ENCODE results near the gene ZNF500.

Gene ZNF500

DNA sequence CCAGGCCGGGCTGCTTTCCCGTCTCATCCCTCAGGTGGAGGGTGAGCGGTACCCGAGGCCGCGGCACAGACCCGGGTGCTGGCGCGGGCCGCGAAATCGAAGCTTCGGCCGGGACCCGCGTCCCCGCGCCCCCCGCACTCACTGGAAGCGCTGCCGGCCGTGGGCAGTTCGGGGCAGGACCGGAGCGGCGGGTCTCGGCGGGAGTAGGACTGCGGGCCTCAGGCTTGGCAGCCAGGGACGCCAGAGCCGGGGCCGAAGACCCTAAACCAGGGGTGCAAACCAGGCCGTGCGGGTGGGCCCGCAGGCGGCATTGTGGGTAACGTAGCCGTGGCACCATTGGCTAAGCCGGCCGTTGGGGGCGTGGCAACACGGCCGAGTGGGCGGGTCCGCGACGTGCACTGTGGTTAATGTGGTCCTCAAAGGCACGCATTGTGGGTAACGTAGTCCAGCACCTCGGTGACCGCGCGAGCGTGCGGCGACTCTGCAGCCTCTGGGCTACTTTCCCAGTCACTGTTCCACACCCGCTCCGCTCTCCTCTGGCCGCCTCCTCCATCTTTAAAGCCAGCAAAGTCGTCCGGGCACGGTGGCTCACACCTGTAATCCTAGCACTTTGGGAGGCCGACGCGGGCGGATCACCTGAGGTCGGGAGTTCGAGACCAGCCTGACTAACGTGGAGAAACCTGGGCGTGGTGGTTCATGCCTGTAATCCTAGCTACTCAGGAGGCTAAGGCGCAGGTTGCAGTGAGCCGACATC, at the start of gene ZNF500:
ZNF500 (minus strand) TSS at position 288 of the 754 bp plus-strand sequence. CDS start 1,184 bp downstream, outside the sequence.
- DNase-seq (ENCODE audit: low read depth): peak; percentile 97

DNA sequence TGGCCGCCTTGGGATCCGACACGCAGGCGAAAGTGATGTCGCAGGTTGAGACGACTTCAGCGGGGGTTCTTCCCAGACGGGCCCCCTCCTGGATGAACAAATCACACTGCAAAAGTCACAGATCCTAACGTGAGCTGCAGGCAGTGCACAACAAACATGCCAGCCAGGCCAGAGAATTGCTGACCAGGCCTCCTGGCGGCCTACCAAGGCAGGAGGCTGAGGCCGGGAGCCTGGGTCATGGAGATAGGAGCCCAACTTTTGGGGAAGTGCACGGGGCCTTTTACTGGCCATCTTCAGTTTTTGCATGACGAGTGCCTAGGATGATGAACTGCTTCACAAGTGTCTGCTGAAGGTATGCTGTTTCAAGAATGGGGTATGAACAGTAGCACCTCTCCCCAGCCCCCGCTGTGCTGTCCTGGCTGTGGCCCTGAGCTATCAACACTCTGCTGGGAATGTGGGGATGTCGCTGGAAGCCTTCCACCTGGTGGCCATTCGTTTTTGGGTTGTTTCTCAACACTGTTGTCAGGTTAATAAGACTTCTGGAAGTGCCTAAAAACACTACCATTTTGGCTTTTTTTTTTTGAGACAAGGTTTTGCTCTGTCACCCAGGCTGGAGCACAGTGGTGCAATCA, 47.7 kb upstream of the ZNF500 start:
- DNase-seq (ENCODE audit: low read depth): no peak

- DNase-seq (ENCODE audit: low read depth): no peak
These were observed 47.1 kb upstream of the ZNF500 start for GRCh38 chr16:4814046-4814445.

DNA sequence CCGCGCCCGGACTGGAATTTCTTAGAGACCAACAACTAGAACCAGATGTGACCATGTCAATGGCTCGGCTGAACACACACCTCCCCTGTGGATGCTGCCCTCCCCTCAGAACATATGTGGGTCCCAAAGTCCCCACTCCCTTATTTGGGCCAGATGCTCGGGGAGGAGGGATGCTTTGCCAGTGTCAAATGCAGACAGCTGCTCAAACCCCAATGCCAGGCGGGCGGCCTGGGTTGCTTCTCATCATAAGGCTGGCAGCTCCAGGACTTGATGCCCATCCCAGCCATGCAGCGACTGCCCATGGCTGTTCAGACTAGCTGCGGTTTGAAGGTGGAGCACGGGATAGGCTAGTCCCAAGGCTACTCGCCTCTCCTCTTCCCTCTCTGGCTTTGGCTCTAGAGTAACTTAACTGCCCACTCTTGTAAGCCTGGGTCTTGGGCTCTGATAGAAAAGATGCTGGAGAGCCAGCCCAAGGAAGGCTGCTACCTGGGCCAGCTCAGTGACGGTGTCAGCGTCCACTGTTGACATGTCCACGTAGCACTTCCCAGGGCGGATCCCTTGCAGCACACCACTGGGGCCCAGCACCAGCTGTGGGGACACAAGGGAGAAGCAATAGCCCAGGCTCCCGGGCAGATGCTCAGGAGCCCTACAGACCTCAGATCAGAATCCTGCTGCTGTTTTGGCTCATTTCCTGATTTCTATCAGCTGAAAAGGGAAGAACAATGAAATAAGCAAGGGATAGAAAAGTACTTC, 46.5 kb upstream of the ZNF500 start:
- no peak for DNase-seq (ENCODE audit: low read depth)

- no peak for DNase-seq (ENCODE audit: low read depth)
These were observed 44.8 kb upstream of the ZNF500 start for GRCh38 chr16:4811773-4812172.

DNA sequence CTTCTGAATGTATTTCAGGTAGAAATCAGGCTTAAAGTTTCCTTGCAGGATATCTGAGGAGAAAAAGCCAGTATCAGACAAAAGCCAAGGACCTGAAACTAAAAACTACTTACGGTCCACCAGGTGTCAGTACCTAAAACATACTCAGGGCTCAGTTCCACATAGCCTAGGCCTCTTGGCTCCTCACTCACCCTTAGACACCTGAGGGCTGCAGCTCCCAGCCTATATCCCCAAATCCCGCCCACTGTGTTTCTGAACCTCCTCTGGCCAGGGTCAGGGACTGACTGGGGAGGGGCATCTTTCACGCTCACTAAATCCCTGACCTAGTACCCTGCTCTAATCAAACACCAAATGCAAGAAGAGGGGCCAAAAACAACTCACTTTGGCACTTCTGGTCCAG, 44.3 kb upstream of the ZNF500 start:
- no peak for DNase-seq (ENCODE audit: low read depth)

GRCh38 chr16:4806280-4806679, 39.3 kb upstream of the ZNF500 start:
- no peak for DNase-seq (ENCODE audit: low read depth)

DNA sequence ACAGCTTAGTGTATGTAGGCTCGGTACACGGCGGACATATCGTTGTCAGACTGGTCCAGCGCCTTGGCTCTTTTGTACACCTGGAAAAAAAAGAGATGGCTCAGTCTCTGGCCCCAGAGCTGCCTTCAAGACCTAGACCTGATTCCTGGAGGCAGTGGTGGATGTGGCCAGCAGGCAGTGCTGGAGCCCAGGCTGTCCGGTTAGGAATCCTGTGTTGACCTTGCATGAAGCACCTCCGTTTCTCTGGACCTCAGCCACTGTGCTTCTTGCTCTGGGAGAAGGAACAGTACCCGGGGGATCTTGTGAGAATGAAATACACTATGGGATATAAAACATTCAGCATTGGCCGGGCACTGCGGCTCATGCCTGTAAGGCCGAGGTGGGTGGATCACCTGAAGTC, 38.3 kb upstream of the ZNF500 start:
- DNase-seq (ENCODE audit: low read depth): no peak

- DNase-seq (ENCODE audit: low read depth): no peak
These were observed 37.2 kb upstream of the ZNF500 start for GRCh38 chr16:4803898-4804762.

- no peak for DNase-seq (ENCODE audit: low read depth)
These were observed 36.5 kb upstream of the ZNF500 start for GRCh38 chr16:4803401-4803844.

DNA sequence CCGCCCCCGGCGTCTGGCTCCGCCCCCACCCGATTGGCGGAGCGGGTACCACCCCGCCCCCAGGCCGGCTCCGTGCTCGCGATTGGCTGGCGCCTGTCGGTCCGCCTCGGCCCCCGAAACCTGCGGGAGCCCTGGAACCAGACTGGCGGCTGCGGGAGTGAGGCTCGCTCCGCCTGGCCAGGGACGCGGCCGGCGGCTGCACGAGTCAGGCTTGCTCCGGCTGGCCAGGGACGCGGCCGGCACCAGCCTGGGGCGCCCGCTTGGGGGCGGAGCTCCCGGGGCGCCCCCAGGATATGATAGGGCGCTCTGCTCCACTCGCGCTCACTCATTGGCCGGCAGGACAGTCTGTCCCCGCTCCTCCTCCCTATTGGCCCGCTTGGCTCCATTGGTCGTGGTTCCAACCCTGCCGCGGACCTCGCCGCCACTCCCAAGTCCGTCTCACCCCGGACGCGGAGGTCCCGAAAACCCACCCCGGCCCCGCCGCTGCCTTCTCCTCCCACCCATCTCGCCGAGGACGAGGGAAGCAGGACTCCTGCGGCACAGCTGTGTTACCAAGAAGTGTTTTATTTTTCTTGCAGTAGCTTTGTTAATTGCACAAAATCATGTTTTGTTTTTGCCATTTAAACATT, 35.8 kb upstream of the ZNF500 start:
- DNase-seq (ENCODE audit: low read depth): peak; percentile 84

DNA sequence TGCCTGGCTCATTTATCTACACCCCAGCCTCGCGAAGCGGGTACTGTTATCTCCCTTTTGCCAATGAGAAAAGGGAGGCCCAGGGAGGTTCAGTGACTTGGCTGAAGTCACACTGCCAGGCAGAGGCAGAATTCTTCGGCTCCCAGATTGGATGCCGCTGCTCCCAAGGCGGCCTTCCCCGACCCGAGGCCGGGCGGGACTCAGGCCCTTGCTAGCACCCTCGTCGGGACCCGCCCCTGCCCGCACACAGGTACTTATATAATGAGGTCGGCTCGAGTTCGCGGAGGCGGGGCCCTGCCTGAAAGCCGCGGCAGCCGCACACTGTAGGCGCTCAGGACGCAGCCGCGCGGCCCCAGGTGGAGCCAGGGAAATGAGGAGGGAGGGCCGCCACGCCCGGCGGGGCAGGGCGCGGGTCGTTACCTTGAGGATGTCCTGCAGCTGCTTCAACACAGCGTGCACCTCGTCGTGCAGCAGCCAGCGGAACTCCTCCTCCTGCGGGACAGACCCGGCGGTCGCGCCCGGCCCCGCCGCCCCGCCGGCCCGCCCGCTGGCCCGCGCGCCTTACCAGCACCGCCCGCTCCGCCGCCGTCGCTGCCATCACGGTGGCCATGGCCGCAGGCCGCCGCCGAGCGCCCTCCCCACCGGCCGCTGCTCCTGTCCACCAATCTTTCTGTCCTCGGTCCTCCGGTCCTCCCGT, 35.1 kb upstream of the ZNF500 start, which contains the start of gene ROGDI:
ROGDI (minus strand) TSS at position 672 of the 697 bp plus-strand sequence; CDS start at position 610, 62 bp downstream.
- peak; percentile 69 for DNase-seq (ENCODE audit: low read depth)

- DNase-seq (ENCODE audit: low read depth): no peak
These were observed 34.3 kb upstream of the ZNF500 start for GRCh38 chr16:4801051-4801961.

- no peak for DNase-seq (ENCODE audit: low read depth)
These were observed 33.5 kb upstream of the ZNF500 start for GRCh38 chr16:4800290-4801041.

DNA sequence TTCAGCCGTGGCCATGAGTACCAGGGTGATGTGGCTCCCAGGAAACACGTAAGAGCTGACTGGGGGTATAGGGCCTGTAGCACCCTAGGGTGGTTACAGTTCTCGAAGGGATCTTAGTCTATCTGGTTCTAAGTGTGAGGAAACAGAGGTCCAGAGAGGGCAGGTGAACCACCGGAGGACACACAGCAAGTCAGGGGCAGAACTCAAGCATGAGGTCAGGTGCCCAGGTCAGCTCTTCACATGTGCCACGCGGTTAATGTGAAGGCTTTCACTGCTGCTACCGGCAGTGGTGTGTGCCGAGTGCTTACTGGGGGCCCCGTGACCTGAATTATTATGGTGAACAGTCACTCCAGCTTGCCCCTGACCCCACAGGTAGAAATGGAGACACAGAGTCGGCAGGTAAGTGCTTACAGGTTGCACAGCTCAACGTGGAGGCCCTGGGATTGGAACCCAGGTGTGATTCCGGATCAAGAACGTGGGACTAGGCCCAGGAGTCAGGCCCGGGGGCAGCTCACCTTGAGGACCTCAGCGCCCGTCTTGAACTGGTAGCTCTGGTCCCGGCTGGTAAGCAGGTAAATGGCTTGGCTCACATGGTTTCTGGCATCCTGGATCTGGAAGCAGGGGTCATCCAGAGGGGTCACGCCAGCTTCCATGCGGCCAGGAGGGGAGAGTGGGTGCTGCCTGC, 32.4 kb upstream of the ZNF500 start:
- DNase-seq (ENCODE audit: low read depth): no peak

- DNase-seq (ENCODE audit: low read depth): no peak
These were observed 31.5 kb upstream of the ZNF500 start for GRCh38 chr16:4798456-4798855.

- no peak for DNase-seq (ENCODE audit: low read depth)
These were observed 30.9 kb upstream of the ZNF500 start for GRCh38 chr16:4797805-4798252.

All from activated T-cell treated with anti-CD3 and anti-CD28 coated beads for 1 hour (primary cell).